NOMO-1 treated with dmso at 0.1 percent for 144 hours (cell line): ENCODE measurements around the gene CSTF1.

Source experiments
- DNase-seq: peaks from one replicate; lab custom pipeline; 2025; ENCODE audit not compliant: unreplicated experiment; lab: John Stamatoyannopoulos, UW

Gene CSTF1

DNA sequence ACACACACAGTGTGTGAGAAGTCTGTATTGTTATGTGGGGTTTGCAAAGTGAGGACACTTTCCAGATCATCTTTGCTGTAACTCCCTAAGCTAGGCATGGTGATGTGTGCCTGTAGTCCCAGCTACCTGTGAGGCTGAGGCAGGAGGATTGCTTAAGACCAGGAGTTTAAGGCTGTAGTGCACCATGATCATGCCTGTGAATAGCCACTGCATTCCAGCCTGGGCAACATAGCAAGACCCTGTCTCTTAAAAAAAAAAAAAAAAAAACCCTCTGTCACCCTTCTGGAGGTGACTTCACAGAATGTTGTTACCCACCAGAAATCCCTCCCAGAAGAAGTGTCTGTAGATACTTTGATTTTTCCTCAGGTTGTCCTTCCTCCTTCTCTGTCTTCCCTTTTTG, 34.5 kb downstream of the CSTF1 start:
- DNase-seq = no peak

GRCh38 chr20:56427797-56428196, 35.4 kb downstream of the CSTF1 start:
- peak; percentile 16 for DNase-seq

DNA sequence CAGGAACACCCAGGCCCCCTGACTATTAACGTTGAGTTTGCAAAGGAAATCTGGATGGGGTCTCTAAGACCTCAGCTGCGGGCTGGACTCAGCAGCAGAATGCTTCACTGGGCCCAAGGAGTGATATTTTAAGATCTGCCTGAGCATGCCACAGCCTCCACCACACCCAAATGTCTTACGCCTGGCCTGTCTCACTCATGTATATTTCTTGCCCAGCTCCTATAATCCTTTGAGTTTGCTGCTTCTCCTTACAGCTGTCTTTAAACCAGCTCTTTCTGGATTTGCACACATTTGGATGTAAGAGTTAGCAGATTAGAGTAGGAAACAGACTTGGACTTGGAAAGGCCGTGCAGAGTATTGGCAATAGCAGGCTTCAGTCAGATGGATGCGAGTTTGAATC, 36.0 kb downstream of the CSTF1 start:
- no peak for DNase-seq

- DNase-seq = no peak
Observed at GRCh38 chr20:56428881-56429280, 36.4 kb downstream of the CSTF1 start.

- DNase-seq = peak; percentile 52
Observed at GRCh38 chr20:56429502-56429901, 37.1 kb downstream of the CSTF1 start.

- DNase-seq = no peak
Observed at GRCh38 chr20:56429941-56430340, 37.5 kb downstream of the CSTF1 start.

- DNase-seq = no peak
Observed at GRCh38 chr20:56430461-56430860, 38.0 kb downstream of the CSTF1 start.

GRCh38 chr20:56430957-56431356, 38.5 kb downstream of the CSTF1 start:
- DNase-seq = no peak

DNA sequence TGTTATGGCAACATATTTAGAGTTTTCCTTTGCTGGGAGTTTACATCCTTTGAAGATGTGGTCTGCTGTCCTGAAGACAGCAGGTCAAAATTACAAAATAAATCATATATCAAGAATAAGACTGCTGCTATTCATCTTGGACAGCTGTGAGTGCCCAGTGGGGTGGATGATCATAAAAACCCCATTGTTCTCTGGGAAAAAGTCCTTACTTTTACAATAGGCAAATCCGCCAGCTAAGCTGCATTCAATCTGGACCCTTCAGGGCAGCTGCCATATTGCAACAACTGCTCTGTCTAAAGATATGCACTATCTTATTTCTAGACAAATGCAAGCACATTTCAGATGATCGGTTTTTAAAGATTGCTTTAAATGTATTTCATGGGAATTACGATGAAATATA, 39.0 kb downstream of the CSTF1 start:
- no peak for DNase-seq

DNA sequence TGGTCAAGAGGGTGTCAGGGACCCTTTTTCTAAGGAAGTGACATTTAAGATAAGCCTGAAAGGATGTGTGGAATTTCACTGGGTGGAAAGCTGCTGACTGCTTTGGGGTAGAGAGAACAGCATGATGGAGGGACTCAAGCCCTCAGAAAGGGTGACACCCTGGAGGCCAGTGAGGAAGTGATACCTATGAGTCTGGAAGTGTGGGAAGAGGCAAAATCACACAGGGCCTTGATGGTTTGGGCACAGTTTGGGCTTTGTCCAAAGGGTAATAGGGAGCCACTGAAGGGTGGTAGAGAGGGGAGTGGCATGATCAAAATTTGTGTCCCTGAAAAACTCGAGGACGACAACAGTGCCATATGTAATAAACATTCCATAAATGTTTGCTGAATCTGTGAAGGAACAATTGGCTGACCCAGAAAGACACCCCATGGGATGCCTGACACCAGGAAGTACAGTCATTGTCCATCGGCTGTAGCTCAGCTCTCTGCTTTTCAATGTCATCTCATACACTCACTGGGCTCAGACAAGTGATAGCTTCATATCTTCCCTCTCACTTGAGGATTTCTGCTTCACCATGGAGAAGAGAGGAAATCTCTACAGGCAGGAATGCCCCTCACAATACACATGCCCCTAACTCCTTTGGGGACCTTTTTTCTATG, 40.9 kb downstream of the CSTF1 start:
- no peak for DNase-seq

DNA sequence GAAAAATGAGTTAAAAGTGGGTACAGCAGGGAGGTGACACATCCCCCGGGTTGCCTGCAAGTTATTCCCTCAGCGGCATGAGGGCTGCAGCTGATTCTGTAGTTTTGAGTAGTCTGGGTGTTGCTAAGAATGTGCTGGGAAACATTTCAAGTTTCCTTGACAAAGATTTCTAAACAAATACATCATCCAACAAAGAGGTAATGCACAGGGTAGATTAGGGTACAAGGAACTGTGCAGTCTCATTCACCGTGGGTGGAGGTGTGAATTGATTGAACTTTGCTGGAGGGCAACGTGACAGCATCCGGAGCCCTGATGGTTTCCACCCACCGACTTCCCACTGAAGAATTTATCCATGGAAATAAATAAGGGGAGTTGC, 41.4 kb downstream of the CSTF1 start:
- no peak for DNase-seq

GRCh38 chr20:56437196-56437960, 44.9 kb downstream of the CSTF1 start:
- DNase-seq = no peak

- DNase-seq = no peak
Observed at GRCh38 chr20:56438284-56438683, 45.8 kb downstream of the CSTF1 start.

DNA sequence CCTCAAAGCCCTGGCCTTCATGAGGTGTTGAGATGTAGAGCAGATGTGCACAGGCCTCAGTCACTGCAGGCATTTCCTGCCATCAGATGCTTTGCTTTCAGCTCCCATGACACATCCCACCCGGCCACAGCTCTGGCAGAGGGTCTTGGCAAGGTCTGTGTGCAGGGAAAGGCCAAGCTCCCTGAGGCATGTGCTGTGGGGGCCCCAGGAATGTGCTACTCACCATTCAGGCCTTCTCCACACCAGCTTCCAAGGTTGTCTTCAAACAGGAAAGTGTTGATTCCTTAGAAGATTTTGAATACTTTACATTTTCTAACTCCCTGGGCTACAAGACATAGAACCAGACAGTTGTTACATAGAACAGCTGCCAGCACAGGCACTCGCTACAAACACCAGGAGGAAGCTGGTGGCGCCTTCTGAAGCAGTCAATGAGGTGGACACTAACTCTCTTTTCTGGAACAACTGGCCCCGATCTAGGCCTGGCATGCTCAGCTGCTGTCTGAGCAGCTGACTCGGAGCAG, 47.4 kb downstream of the CSTF1 start:
- no peak for DNase-seq

- no peak for DNase-seq
Observed at GRCh38 chr20:56440346-56441007, 48.0 kb downstream of the CSTF1 start.

- DNase-seq = no peak
Observed at GRCh38 chr20:56442389-56443365, 50.2 kb downstream of the CSTF1 start.

- DNase-seq = no peak
Observed at GRCh38 chr20:56443654-56444540, 51.5 kb downstream of the CSTF1 start.

DNA sequence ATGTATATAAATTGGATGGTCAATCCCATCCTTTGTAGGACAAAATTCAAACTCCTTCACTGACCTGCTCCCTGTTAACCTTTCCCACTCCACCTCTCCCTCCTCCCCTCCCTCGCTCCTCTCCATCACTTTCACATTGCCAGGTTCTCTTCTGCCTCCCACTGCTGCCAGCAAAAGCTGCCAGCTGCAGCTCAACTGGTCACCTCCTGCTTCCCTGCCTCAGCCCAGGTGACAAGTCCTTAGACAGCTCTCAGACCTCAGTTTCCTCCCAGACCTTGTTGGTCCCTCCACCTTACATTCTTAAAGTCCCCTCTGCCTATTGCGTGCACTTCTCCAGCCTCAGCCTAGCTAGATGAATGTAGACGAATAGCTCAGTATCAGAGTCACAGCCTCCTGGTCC, 52.7 kb downstream of the CSTF1 start:
- no peak for DNase-seq

DNA sequence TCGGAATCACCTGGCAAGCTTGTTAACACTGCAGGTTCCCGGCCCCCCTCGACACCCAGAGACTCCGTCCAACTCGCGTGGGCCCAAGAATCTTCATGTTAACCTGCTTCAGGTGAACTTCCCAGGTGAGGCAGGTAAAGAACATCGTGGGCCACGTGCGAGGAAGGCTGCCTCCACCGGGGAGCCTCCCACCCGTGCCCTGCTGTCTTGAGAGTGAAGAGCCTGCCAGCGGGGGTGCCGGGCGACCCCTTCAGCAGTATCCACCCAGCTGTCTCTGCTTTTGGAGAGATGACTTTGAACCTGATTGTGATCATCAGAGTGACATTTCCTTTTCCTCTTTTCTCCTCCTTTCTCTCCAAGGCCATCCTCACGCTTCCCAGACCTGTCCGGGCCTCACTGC, 53.1 kb downstream of the CSTF1 start:
- no peak for DNase-seq

GRCh38 chr20:56447227-56447626, 54.8 kb downstream of the CSTF1 start:
- no peak for DNase-seq
